ENCODE results near the gene FLNC.
A peak's percentile ranks its signal among the peaks of the same experiment; 100 is the strongest.

FLNC gene

GRCh38 chr7:128862571-128863432, 32.6 kb downstream of the FLNC start, which contains the start of gene ATP6V1F:
Gene ATP6V1F (plus strand): TSS chr7:128862856. CDS start chr7:128862905, 49 bp downstream.
- peak; percentile 100 for DNase-seq (ENCODE audit: low spot score)

GRCh38 chr7:128863433-128863989, 33.3 kb downstream of the FLNC start:
- peak; percentile 90 for DNase-seq (ENCODE audit: low spot score)

DNA sequence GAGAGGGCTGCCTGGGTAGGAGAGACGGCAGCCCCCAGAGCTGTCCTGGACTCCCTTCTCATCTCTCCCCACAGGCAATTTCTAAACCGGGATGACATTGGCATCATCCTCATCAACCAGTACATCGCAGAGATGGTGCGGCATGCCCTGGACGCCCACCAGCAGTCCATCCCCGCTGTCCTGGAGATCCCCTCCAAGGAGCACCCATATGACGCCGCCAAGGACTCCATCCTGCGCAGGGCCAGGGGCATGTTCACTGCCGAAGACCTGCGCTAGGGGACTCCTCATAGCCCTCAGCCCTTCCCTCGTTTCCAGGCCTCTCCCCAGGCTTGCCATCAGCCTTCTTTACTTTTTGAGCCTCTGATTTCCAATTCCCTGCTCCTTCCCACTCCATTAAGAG, 35.1 kb downstream of the FLNC start:
- no peak for DNase-seq (ENCODE audit: low spot score)

- DNase-seq (ENCODE audit: low spot score) = no peak
Observed at GRCh38 chr7:128865996-128866877, 36.0 kb downstream of the FLNC start.

- DNase-seq (ENCODE audit: low spot score) = no peak
Observed at GRCh38 chr7:128867241-128867640, 37.0 kb downstream of the FLNC start.

- DNase-seq (ENCODE audit: low spot score) = no peak
Observed at GRCh38 chr7:128867842-128868623, 37.8 kb downstream of the FLNC start.

DNA sequence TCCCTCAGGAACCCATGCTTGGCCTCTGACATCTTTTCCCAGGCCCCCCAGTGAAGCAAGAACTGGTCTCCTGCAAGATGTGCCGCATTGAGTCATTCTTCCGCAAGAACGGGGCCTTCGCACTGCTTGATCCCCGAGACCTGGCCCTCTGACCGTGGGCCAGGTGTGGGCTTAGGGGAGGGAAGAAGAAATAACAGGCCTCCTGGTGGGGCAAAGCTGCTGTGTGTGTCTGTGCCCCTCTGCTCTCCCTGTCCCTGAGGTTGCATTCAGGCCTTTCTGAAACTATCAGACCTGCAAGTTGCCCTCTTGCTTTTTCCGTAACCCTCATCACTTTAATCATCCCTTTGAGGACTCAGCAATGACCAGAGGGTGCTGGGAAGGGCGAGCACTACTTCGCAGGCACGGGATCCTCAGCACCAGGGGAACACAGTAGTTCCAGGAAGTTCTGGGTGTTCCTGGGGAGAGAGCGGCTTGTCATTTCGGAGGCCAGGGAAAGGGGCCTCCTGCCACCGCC, 38.5 kb downstream of the FLNC start:
- DNase-seq (ENCODE audit: low spot score) = no peak

DNA sequence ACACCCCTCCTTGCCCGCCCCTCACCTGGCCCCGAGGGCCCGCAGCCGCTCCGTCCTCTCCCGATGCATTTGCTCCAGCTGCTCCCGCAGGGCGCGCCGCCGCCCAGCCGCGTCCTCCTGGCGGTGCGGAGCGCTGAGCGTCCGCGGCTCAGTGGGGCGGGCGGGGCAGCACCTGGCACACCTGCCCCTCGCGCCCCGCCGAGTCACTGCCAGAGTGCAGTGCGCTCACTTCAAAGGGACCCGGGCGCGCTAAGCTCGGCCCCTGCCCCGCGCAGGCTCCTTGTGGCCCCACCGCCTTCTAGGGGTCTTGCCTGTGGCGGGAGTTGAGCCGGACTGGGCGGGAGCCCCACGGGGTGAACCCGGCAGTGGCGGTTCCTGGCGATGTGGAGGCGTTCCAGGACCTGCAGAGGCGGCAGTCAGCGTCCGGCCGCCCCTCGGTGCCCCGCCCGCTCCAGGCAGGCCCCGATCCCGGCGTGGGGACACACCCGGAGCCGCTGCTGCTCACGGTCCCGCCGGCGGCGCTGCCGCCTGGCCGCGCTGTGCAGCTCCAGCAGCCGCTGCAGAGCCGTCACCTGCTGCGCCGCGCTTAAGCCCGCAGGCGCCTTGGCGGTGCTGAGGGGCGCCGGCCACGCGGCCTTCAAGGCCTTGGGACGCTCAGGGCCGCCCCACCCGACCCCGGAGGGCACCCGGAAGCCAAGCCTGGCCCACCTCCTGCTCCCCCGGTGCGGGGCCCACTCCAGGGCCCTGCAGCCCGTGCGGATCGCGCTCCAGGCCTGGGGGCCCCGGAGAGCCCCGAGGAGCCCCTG, 39.1 kb downstream of the FLNC start:
- no peak for DNase-seq (ENCODE audit: low spot score)

DNA sequence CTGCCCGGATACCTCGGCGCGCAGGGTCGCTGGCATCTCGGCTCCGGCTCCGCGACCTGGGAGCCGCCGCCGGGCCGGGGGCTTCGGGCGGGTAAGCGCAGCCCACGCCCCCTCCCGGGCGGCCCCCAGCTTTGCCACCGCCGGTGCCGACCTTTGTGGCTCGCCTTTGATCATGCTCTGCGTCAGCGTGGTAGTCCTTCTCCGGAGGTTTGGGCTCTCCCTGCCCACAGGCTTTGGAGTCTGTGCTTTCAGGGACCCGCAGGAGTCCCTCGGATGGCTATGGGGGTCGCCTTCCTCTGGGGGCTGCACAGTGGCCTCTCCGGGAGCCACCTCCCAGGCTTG, 39.7 kb downstream of the FLNC start:
- no peak for DNase-seq (ENCODE audit: low spot score)

- no peak for DNase-seq (ENCODE audit: low spot score)
Observed at GRCh38 chr7:128871050-128871449, 40.8 kb downstream of the FLNC start.

DNA sequence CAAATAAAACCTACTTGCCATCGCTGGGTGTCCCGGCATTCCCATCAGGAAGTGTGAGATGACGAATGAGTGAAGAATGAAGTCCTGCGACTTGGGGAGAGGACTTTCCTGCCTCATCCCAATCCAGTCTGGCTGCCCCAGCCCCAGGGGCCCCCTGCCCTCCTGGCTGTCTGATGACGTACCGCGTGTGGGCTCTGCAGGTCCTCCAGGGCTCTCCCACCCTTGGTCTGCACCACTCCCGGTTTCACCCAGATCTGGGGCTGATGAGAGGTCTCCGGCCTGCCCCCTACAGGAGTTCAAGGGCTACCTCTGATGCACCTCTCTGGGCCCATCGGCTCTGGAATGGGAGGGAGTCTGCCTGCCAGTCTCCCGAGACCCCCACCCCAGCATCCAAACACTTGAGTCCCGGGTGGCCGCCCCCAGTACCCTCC, 42.2 kb downstream of the FLNC start:
- DNase-seq (ENCODE audit: low spot score) = peak; percentile 34

- no peak for DNase-seq (ENCODE audit: low spot score)
Observed at GRCh38 chr7:128873234-128873633, 43.0 kb downstream of the FLNC start.

DNA sequence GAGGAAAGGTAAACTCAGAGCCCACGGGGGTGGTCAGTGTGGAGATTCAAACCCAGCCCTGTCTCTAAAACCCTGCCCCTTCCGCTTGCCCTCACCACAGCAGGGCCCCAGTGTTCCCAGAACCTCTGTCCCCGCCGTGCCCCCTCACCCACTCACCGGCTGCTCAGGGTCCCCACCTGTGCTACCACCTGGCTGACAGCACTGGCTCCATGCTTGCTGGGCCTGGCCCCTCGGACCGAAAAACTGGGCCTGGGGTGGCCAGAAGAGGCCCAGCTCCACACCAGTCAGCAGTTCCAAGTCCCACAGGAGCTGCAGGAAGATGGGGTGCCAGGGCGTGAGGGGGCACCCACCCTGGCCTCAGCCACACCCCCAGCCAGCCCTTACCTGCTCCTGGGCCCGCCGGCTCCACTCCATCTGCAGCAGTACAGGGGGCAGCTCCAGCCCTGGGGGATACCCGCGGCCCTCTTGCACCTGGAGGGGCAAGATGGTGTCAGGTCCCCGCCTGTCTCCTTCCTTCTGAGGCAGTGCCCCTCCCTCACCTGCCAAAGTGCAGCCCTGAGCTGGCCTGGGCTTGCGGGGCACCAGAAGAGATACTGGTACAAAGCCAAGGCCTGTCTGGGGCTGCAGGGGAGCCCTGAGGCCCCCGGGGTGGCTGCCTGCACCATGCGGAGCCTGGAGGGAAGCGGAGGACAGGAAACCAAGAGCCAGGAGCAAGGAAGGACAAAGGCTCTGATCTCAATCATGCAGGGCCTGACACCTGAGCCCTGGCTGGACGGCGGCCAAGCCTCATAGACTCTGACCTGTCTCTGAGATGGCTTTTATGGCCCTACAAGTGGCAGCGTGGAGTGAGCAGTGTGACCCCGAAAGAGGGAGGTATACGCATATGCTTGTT, 44.2 kb downstream of the FLNC start:
- no peak for DNase-seq (ENCODE audit: low spot score)

DNA sequence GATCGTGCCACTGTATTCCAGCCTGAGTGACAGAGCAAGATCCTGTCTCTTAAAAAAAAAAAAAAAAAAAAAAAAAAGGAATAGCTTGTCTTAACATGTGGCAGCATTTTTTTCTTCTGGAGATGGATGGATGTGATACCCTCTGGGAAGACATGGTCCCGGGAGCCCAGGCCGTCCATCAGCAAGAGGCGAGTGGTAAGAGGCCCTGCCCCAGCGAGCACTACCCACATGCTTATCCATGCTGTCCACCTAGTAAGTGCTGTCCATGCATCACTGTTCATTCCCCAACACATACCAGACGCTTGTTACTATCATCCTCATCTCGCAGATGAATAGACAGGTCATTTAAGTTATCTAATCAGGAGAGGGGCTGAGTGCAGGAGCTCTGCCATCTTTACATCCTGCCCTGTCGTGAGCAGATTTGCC, 45.3 kb downstream of the FLNC start:
- DNase-seq (ENCODE audit: low spot score) = no peak

- DNase-seq (ENCODE audit: low spot score) = no peak
Observed at GRCh38 chr7:128876127-128876526, 45.9 kb downstream of the FLNC start.

DNA sequence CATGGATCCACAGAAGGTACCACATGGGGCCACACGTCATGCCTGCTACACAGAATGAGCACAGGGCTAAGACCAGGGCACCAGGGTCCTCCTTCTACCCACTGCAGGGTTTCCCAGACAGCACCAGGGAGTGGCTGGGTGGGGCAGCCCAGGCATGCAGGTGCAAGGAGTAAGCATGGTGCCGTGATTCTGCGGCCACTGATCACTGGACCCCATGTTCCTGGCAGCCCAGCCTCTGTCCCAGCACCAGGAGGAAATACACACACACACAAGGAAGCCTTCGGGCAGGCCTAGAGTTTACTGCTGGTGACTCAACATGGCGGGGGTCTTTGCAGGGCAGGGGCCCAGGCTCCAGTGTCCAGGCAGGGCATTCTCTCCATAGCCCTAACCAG, 46.4 kb downstream of the FLNC start:
- no peak for DNase-seq (ENCODE audit: low spot score)

- no peak for DNase-seq (ENCODE audit: low spot score)
Observed at GRCh38 chr7:128876978-128877755, 47.0 kb downstream of the FLNC start.

- DNase-seq (ENCODE audit: low spot score) = no peak
Observed at GRCh38 chr7:128877756-128878120, 47.5 kb downstream of the FLNC start.

Measured in NAMALWA (cell line).